Panc1 (cell line): ENCODE data around the gene MRPS9. TPM values are rescaled to one million over a fixed set of nuclear protein-coding genes. Genes with fewer than 3 reads are reported as not detected.

Experiments used
- ATAC-seq: fragments of 200-7000 bp; cut with Tn5 transposase; 2 replicates; pipeline ENCODE4 v1.9.1; 2020; ENCODE audit warnings: mild to moderate bottlenecking, moderate library complexity
- BruUV-seq: library from RNA; stranded (reverse); fragments of 400-500 nt; replicated peaks from 2 replicates; lab custom pipeline; 2021; lab: Mats Ljungman, UMichigan
- CTCF ChIA-PET: fragments of 300-600 bp; sonication (Branson Sonifier 250); formaldehyde crosslinking; loops from one replicate; lab custom pipeline; 2022; ENCODE audit warnings: antibody characterized with exemption; lab: Charles Lee
- POLR2A ChIA-PET: fragments of 300-600 bp; sonication (Branson Sonifier 250); formaldehyde crosslinking; loops from one replicate; lab custom pipeline; 2022; ENCODE audit warnings: antibody characterized with exemption; lab: Charles Lee
- DNase-seq: peaks from one replicate; pipeline ENCODE4 v3.0.0-alpha.2; 2010; ENCODE audit warnings: low read depth, low spot score
- H3K27ac ChIP-seq: 2 replicates; pipeline ENCODE4 v1.5.1; 2011; ENCODE audit warnings: mild to moderate bottlenecking, low read length, inconsistent platforms
- H3K27me3 ChIP-seq: fragments of 200-500 bp; sonication (Bioruptor generic); 2 replicates; pipeline ENCODE4 v1.6.0; 2014; ENCODE audit warnings: low read length, inconsistent platforms; ENCODE audit not compliant: control insufficient read depth, insufficient read depth
- H3K36me3 ChIP-seq: fragments of 200-500 bp; sonication (Bioruptor generic); 2 replicates; pipeline ENCODE4 v1.5.1; 2014; ENCODE audit warnings: inconsistent platforms, mild to moderate bottlenecking, low read length, moderate library complexity; ENCODE audit not compliant: control insufficient read depth, insufficient read depth
- H3K4me1 ChIP-seq: 2 replicates; pipeline ENCODE4 v1.5.1; 2011; ENCODE audit warnings: inconsistent platforms, mild to moderate bottlenecking, low read length, moderate library complexity; ENCODE audit not compliant: control insufficient read depth, insufficient read depth
- H3K4me3 ChIP-seq, 2 experiments: 2 replicates each; pipeline ENCODE4 v1.5.1; 2011 to 2012; ENCODE audit warnings: low read depth in 2 of 2, low read length in 2 of 2, mild to moderate bottlenecking in 2 of 2, inconsistent platforms in 1 of 2, moderate library complexity in 1 of 2
- H3K9me3 ChIP-seq: fragments of 200-500 bp; sonication (Bioruptor generic); 2 replicates; pipeline ENCODE4 v1.5.1; 2014; ENCODE audit warnings: low read depth, mild to moderate bottlenecking, inconsistent platforms, low read length, moderate library complexity; ENCODE audit not compliant: control insufficient read depth, insufficient read depth
- CTCF ChIP-seq: fragments of 450-650 bp; IDR thresholded peaks from 2 replicates; pipeline ENCODE4 v1.5.1; 2017; ENCODE audit warnings: mild to moderate bottlenecking
- POLR2AphosphoS5 ChIP-seq: IDR thresholded peaks from 2 replicates; pipeline ENCODE4 v1.6.1; 2012; ENCODE audit warnings: mild to moderate bottlenecking, low read depth, low read length, moderate library complexity
- REST ChIP-seq, 2 experiments: IDR thresholded peaks; 2 replicates each; pipeline ENCODE4 v1.6.1; 2011 to 2012; ENCODE audit warnings: low read depth in 2 of 2, control low read depth in 1 of 2, low read length in 1 of 2, mild to moderate bottlenecking in 1 of 2, moderate library complexity in 1 of 2; ENCODE audit not compliant: insufficient read depth in 1 of 2
- SIN3A ChIP-seq: IDR thresholded peaks from 2 replicates; pipeline ENCODE4 v1.6.1; 2012; ENCODE audit warnings: low read depth, mild to moderate bottlenecking, low read length, moderate library complexity, borderline replicate concordance; ENCODE audit not compliant: insufficient read depth
- TCF7L2 ChIP-seq: IDR thresholded peaks from 2 replicates; pipeline ENCODE4 v1.6.1; 2011; ENCODE audit warnings: mild to moderate bottlenecking, low read depth, low read length, inconsistent platforms
- in situ Hi-C: cut with HindIII; loops from 2 replicates; pipeline ENCODE4 v1.10.0; 2016; ENCODE audit warnings: low sequenced_read_pairs, low pct_unique_long_range_greater_than_20kb
- intact Hi-C: fragments of 100-400 bp; cut with micrococcal nuclease; formaldehyde crosslinking; loops from one replicate; pipeline ENCODE4 v1.10.0; 2022; ENCODE audit not compliant: unreplicated experiment
- total RNA-seq: library from RNA; stranded (reverse); gene quantifications from one replicate; pipeline ENCODE4 v1.2.1, GENCODE V29; 2021; ENCODE audit not compliant: unreplicated experiment

Gene MRPS9
- total RNA-seq, 1 experiment from 2014 or later = 27.4 TPM

DNA sequence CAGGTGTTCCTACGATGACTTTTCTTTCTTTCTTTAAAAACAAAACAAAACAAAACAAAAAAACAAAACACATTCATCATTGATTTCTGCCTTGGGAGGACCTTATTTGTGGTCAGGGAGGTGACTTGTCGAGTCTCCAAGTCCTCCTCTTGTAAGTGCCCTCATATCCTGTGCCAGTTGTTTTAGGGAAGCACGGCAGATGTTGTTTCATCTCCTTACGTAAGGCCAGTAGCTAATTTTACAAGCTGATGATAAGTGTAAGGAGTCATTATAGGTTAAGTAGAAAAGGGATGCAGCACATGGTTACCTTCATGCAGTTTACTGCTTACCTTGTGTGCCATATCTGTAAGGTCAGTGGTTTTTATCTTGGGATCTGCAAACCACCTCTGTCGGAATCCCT, 52.2 kb downstream of the MRPS9 start:
- H3K27ac ChIP-seq = no peak overlapping the region
- no TSS peak for BruUV-seq
- intact Hi-C loops (no loop called here), in situ Hi-C loops (no loop called here)
- no peaks in the 10 kb centered on the region; the same call in 1 of the 2 replicates for H3K36me3 ChIP-seq
- ChIA-PET POLR2A (no interaction called here), CTCF (no interaction called here)
- no peaks in the 10 kb centered on the region for H3K4me1 ChIP-seq
- H3K4me3 ChIP-seq = no peak overlapping the region
- no peak for DNase-seq
- no peaks in the 10 kb centered on the region for H3K9me3 ChIP-seq
- no peaks in the 10 kb centered on the region for H3K27me3 ChIP-seq
- no peak for TF ChIP-seq REST (IDR thresholded peaks at IDR 0.05; ENCODE audit: insufficient read depth in 1 of 2, low read depth in 2 of 2, low read length in 1 of 2)
- no peak for TF ChIP-seq CTCF
- no peak for TF ChIP-seq SIN3A
- no peak for TF ChIP-seq TCF7L2
- TF ChIP-seq POLR2AphosphoS5 = no peak
- no peak for ATAC-seq

DNA sequence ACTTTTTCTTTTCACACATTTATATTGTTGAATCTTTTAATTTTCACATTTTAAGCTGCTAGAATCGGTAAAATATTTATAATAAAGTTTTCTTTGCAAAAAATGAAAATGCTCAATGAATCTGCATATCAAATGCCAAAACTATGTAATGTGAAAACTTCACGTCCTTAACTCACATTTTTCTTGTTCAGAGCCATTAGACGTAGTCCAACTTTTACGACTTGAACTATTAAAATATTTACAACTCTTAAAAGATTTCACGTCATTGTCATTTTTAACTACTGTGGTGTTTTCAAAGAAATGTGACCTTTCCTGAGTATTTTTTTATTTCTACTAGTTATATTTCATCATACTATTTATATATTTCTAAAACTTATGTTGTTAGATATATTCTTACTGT, 54.9 kb downstream of the MRPS9 start:
- H3K36me3 ChIP-seq = no peaks in the 10 kb centered on the region; the same call in 1 of the 2 replicates
- in situ Hi-C loops = no loop called here
- POLR2A ChIA-PET = no interaction called here

More for the DNA sequence above, 54.9 kb downstream of the MRPS9 start:
- H3K27me3 ChIP-seq = no peaks in the 10 kb centered on the region
- CTCF ChIA-PET = no interaction called here
- intact Hi-C loops = no loop called here
- TF ChIP-seq POLR2AphosphoS5 (no peak), TCF7L2 (no peak), SIN3A (no peak), CTCF (no peak), REST (IDR thresholded peaks at IDR 0.05; ENCODE audit: insufficient read depth in 1 of 2, low read depth in 2 of 2, low read length in 1 of 2) (no peak)
- ATAC-seq (no peak), DNase-seq (no peak)
- H3K4me1 ChIP-seq = no peaks in the 10 kb centered on the region
- no peak overlapping the region for H3K4me3 ChIP-seq
- BruUV-seq = no TSS peak
- H3K9me3 ChIP-seq = no peaks in the 10 kb centered on the region
- H3K27ac ChIP-seq = no peak overlapping the region
